GM23338 (cell line): ENCODE results near the gene COL18A1. TPM values are rescaled to one million over a fixed set of nuclear protein-coding genes. Genes with fewer than 3 reads are reported as not detected.

ENCODE experiments used
- ATAC-seq: fragments of 200-7000 bp; cut with Tn5 transposase; 3 replicates; pipeline ENCODE4 v1.9.1; 2020
- DNase-seq: peaks from one replicate; pipeline ENCODE4 v3.0.0-alpha.2; 2015; ENCODE audit warnings: low spot score
- H2AFZ ChIP-seq: fragments of 200-600 bp; sonication (generic); 2 replicates; pipeline ENCODE4 v1.8.0; 2016; ENCODE audit warnings: antibody characterized with exemption, mild to moderate bottlenecking, moderate library complexity
- H3F3A ChIP-seq: fragments of 200-600 bp; sonication (generic); replicated peaks from 2 replicates; pipeline ENCODE4 v1.8.0; 2017; ENCODE audit warnings: antibody characterized with exemption, mixed run types, low read depth
- H3K27ac ChIP-seq: fragments of 200-600 bp; sonication (generic); 2 replicates; pipeline ENCODE4 v1.6.1; 2016; ENCODE audit warnings: low read depth
- H3K27me3 ChIP-seq: fragments of 200-600 bp; sonication (generic); 2 replicates; pipeline ENCODE4 v1.8.0; 2016; ENCODE audit warnings: mild to moderate bottlenecking, mixed run types, moderate library complexity; ENCODE audit not compliant: insufficient read depth
- H3K36me3 ChIP-seq: fragments of 200-600 bp; sonication (generic); 2 replicates; pipeline ENCODE4 v1.8.0; 2016; ENCODE audit warnings: mild to moderate bottlenecking; ENCODE audit not compliant: insufficient read depth
- H3K4me1 ChIP-seq: fragments of 200-600 bp; sonication (generic); 2 replicates; pipeline ENCODE4 v1.8.0; 2016; ENCODE audit warnings: mild to moderate bottlenecking, moderate library complexity; ENCODE audit not compliant: insufficient read depth
- H3K4me2 ChIP-seq: fragments of 200-600 bp; sonication (generic); 2 replicates; pipeline ENCODE4 v1.7.1; 2017; ENCODE audit warnings: mixed run types
- H3K4me3 ChIP-seq: fragments of 200-600 bp; sonication (generic); 2 replicates; pipeline ENCODE4 v1.6.1; 2016; ENCODE audit warnings: mixed run types
- H3K79me2 ChIP-seq: fragments of 200-600 bp; sonication (generic); replicated peaks from 2 replicates; pipeline ENCODE4 v1.8.0; 2017; ENCODE audit warnings: mild to moderate bottlenecking; ENCODE audit not compliant: insufficient read depth
- H3K9me2 ChIP-seq: fragments of 200-600 bp; sonication (generic); 2 replicates; pipeline ENCODE4 v1.8.0; 2017; ENCODE audit not compliant: insufficient read depth
- H4K20me1 ChIP-seq: fragments of 200-600 bp; sonication (generic); replicated peaks from 2 replicates; pipeline ENCODE4 v1.8.0; 2017; ENCODE audit warnings: mild to moderate bottlenecking; ENCODE audit not compliant: insufficient read depth
- H3K27ac Mint-ChIP-seq: 2 replicates; pipeline ENCODE4 v1.8.0; 2020; ENCODE audit warnings: inconsistent platforms, mild to moderate bottlenecking, moderate library complexity, mixed read lengths
- H3K27me3 Mint-ChIP-seq: 3 replicates; pipeline ENCODE4 v1.8.0; 2022; ENCODE audit warnings: low read depth, mild to moderate bottlenecking, moderate library complexity, mixed read lengths, inconsistent platforms; ENCODE audit not compliant: insufficient read depth, poor library complexity
- H3K36me3 Mint-ChIP-seq: 3 replicates; pipeline ENCODE4 v1.8.0; 2021; ENCODE audit warnings: low read depth, mild to moderate bottlenecking, inconsistent platforms, moderate library complexity, mixed read lengths
- H3K4me1 Mint-ChIP-seq: 3 replicates; pipeline ENCODE4 v1.8.0; 2020; ENCODE audit warnings: mild to moderate bottlenecking, inconsistent platforms, mixed read lengths
- H3K4me3 Mint-ChIP-seq: 3 replicates; pipeline ENCODE4 v1.8.0; 2021; ENCODE audit warnings: moderate library complexity, mild to moderate bottlenecking, inconsistent platforms, mixed read lengths
- H3K9me3 Mint-ChIP-seq: 3 replicates; pipeline ENCODE4 v1.8.0; 2020; ENCODE audit warnings: moderate library complexity, mild to moderate bottlenecking, inconsistent platforms, mixed read lengths
- CREB1 ChIP-seq: fragments of 250-450 bp; sonication (Bioruptor Pico); IDR thresholded peaks from 2 replicates; pipeline ENCODE4 v1.5.0; 2020; ENCODE audit warnings: low read depth, mild to moderate bottlenecking, moderate library complexity
- EZH2 ChIP-seq: fragments of 200-600 bp; sonication (generic); IDR thresholded peaks from one replicate; pipeline ENCODE4 v1.8.0; 2017; ENCODE audit warnings: antibody characterized with exemption, mild to moderate bottlenecking, low read depth; ENCODE audit not compliant: unreplicated experiment
- EZH2phosphoT487 ChIP-seq: fragments of 200-600 bp; sonication (generic); IDR thresholded peaks from one replicate; pipeline ENCODE4 v1.8.1; 2018; ENCODE audit warnings: antibody characterized with exemption; ENCODE audit not compliant: unreplicated experiment
- JUNB ChIP-seq: IDR thresholded peaks from one replicate; pipeline ENCODE4 v1.6.1; 2016; ENCODE audit warnings: antibody characterized with exemption; ENCODE audit not compliant: unreplicated experiment
- NANOG ChIP-seq: IDR thresholded peaks from 2 replicates; pipeline ENCODE4 v1.6.1; 2016; ENCODE audit warnings: antibody characterized with exemption, borderline replicate concordance
- polyA plus RNA-seq: library from polyadenylated mRNA; unstranded; fragments of >200 nt; fragmentation: Nextera tagmentation; extraction: Ambion mirVana; gene quantifications from 2 replicates; pipeline ENCODE4 v1.2.1, GENCODE V29; 2016
- total RNA-seq: library from RNA; depleted of rRNA; stranded (reverse); fragments of >200 nt; shearing (Covaris generic); gene quantifications from 2 replicates; pipeline ENCODE4 v1.2.3, GENCODE V29; 2014
- TF ChIP-seq, protein P1 (sequence below): IDR thresholded peaks from 2 replicates; pipeline ENCODE4 v1.6.1; 2016; ENCODE audit warnings: antibody characterized with exemption
- TF ChIP-seq, protein P2 (sequence below), 2 experiments: fragments of 200-600 bp in 1 of 2; sonication (generic) in 1 of 2; conservative IDR thresholded peaks; 2 replicates each; pipeline versions ENCODE4 v1.5.1 to v1.6.1; 2016 to 2017; ENCODE audit warnings: antibody characterized with exemption in 2 of 2, low read depth in 2 of 2, mild to moderate bottlenecking in 2 of 2, moderate library complexity in 1 of 2
- TF ChIP-seq, protein P3 (sequence below): fragments of 250-450 bp; sonication (Bioruptor Pico); IDR thresholded peaks from 2 replicates; pipeline ENCODE4 v1.5.0; 2020; ENCODE audit warnings: mild to moderate bottlenecking, moderate library complexity

COL18A1 gene
- total and polyA plus RNA-seq, 2 experiments from 2014 or later: 38.4 to 430 TPM

- TF ChIP-seq, protein P1, sequence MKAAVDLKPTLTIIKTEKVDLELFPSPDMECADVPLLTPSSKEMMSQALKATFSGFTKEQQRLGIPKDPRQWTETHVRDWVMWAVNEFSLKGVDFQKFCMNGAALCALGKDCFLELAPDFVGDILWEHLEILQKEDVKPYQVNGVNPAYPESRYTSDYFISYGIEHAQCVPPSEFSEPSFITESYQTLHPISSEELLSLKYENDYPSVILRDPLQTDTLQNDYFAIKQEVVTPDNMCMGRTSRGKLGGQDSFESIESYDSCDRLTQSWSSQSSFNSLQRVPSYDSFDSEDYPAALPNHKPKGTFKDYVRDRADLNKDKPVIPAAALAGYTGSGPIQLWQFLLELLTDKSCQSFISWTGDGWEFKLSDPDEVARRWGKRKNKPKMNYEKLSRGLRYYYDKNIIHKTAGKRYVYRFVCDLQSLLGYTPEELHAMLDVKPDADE: no peak
- no peak for TF ChIP-seq NANOG
These were observed 3.9 kb upstream of the COL18A1 start (continued) for GRCh38 chr21:45401054-45401518.

- no peak overlapping the region for H3K4me3 ChIP-seq
- peaks cover 1% of the 10 kb centered on the region; the same call in 1 of the 2 replicates for H4K20me1 ChIP-seq
- Mint-ChIP-seq H3K4me3 (no peak overlapping the region), H3K27me3 (peaks cover 28% of the 10 kb centered on the region), H3K27ac (no peak overlapping the region), H3K9me3 (peaks cover 18% of the 10 kb centered on the region), H3K36me3 (peaks cover 14% of the 10 kb centered on the region), H3K4me1 (peaks cover 28% of the 10 kb centered on the region)
- H3F3A ChIP-seq: peaks cover 19% of the 10 kb centered on the region
- H2AFZ ChIP-seq: no peak overlapping the region
- H3K36me3 ChIP-seq: no peaks in the 10 kb centered on the region
- no peak for DNase-seq
- no peak overlapping the region for H3K4me2 ChIP-seq
- no peak overlapping the region for H3K27ac ChIP-seq
- ATAC-seq: no peak
- H3K4me1 ChIP-seq: peaks cover 11% of the 10 kb centered on the region
- 0 out of 2 replicates have a peak, but pooled peaks cover 3% of the 10 kb centered on the region for H3K9me2 ChIP-seq
- H3K27me3 ChIP-seq: peaks cover 5% of the 10 kb centered on the region; the same call in 1 of the 2 replicates
- peaks cover 13% of the 10 kb centered on the region for H3K79me2 ChIP-seq
- TF ChIP-seq EZH2 (no peak), EZH2phosphoT487 (no peak), CREB1 (CRISPR knock-in tag) (no peak), NANOG (no peak), JUNB (no peak)
- TF ChIP-seq, protein P2, sequence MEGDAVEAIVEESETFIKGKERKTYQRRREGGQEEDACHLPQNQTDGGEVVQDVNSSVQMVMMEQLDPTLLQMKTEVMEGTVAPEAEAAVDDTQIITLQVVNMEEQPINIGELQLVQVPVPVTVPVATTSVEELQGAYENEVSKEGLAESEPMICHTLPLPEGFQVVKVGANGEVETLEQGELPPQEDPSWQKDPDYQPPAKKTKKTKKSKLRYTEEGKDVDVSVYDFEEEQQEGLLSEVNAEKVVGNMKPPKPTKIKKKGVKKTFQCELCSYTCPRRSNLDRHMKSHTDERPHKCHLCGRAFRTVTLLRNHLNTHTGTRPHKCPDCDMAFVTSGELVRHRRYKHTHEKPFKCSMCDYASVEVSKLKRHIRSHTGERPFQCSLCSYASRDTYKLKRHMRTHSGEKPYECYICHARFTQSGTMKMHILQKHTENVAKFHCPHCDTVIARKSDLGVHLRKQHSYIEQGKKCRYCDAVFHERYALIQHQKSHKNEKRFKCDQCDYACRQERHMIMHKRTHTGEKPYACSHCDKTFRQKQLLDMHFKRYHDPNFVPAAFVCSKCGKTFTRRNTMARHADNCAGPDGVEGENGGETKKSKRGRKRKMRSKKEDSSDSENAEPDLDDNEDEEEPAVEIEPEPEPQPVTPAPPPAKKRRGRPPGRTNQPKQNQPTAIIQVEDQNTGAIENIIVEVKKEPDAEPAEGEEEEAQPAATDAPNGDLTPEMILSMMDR (conservative IDR thresholded peaks at IDR 0.05; ENCODE audit: low read depth in 2 of 2): no peak
- TF ChIP-seq, protein P3, sequence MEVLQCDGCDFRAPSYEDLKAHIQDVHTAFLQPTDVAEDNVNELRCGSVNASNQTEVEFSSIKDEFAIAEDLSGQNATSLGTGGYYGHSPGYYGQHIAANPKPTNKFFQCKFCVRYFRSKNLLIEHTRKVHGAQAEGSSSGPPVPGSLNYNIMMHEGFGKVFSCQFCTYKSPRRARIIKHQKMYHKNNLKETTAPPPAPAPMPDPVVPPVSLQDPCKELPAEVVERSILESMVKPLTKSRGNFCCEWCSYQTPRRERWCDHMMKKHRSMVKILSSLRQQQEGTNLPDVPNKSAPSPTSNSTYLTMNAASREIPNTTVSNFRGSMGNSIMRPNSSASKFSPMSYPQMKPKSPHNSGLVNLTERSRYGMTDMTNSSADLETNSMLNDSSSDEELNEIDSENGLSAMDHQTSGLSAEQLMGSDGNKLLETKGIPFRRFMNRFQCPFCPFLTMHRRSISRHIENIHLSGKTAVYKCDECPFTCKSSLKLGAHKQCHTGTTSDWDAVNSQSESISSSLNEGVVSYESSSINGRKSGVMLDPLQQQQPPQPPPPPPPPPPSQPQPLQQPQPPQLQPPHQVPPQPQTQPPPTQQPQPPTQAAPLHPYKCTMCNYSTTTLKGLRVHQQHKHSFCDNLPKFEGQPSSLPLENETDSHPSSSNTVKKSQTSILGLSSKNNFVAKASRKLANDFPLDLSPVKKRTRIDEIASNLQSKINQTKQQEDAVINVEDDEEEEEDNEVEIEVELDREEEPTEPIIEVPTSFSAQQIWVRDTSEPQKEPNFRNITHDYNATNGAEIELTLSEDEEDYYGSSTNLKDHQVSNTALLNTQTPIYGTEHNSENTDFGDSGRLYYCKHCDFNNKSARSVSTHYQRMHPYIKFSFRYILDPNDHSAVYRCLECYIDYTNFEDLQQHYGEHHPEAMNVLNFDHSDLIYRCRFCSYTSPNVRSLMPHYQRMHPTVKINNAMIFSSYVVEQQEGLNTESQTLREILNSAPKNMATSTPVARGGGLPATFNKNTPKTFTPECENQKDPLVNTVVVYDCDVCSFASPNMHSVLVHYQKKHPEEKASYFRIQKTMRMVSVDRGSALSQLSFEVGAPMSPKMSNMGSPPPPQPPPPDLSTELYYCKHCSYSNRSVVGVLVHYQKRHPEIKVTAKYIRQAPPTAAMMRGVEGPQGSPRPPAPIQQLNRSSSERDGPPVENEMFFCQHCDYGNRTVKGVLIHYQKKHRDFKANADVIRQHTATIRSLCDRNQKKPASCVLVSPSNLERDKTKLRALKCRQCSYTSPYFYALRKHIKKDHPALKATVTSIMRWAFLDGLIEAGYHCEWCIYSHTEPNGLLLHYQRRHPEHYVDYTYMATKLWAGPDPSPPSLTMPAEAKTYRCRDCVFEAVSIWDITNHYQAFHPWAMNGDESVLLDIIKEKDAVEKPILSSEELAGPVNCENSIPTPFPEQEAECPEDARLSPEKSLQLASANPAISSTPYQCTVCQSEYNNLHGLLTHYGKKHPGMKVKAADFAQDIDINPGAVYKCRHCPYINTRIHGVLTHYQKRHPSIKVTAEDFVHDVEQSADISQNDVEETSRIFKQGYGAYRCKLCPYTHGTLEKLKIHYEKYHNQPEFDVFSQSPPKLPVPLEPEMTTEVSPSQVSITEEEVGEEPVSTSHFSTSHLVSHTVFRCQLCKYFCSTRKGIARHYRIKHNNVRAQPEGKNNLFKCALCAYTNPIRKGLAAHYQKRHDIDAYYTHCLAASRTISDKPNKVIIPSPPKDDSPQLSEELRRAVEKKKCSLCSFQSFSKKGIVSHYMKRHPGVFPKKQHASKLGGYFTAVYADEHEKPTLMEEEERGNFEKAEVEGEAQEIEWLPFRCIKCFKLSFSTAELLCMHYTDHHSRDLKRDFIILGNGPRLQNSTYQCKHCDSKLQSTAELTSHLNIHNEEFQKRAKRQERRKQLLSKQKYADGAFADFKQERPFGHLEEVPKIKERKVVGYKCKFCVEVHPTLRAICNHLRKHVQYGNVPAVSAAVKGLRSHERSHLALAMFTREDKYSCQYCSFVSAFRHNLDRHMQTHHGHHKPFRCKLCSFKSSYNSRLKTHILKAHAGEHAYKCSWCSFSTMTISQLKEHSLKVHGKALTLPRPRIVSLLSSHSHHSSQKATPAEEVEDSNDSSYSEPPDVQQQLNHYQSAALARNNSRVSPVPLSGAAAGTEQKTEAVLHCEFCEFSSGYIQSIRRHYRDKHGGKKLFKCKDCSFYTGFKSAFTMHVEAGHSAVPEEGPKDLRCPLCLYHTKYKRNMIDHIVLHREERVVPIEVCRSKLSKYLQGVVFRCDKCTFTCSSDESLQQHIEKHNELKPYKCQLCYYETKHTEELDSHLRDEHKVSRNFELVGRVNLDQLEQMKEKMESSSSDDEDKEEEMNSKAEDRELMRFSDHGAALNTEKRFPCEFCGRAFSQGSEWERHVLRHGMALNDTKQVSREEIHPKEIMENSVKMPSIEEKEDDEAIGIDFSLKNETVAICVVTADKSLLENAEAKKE (CRISPR knock-in tag): no peak
- TF ChIP-seq, protein P1: no peak
These were observed 2.8 kb upstream of the COL18A1 start for GRCh38 chr21:45401916-45402900.
